ENCODE measurements around the gene TMED4. TPM values are rescaled to one million over a fixed set of nuclear protein-coding genes. Genes with fewer than 3 reads are reported as not detected.

The TMED4 gene
- total and polyA plus RNA-seq, 2 donors (not counting 1 experiment from before 2014, with no cell fraction given) = 84.1 to 102 TPM

- no peaks in the 10 kb centered on the region for H3K36me3 ChIP-seq (replicated peaks in 1 of 2; ENCODE audit: control extremely low read depth in 1 of 2, control insufficient read depth in 1 of 2, extremely low read depth in 1 of 2, insufficient read depth in 2 of 2, low read length in 1 of 2)
- Mint-ChIP-seq H3K27me3 (no peaks in the 10 kb centered on the region), H3K9me3 (ENCODE audit: insufficient read depth) (no peaks in the 10 kb centered on the region), H3K4me3 (no peak overlapping the region), H3K27ac (peak overlapping the region; percentile 81), H3K4me1 (peaks cover 65% of the 10 kb centered on the region)
- H2AFZ ChIP-seq (ENCODE audit: insufficient read depth, low read depth, low read length, poor library complexity, severe bottlenecking) = no peak overlapping the region
- H3K4me1 ChIP-seq (ENCODE audit: control insufficient read depth in 2 of 2, insufficient read depth in 2 of 2, low read length in 2 of 2) = peaks cover 34 to 40% of the 10 kb centered on the region in 2 donors
- TF ChIP-seq EZH2 (IDR thresholded peaks at IDR 0.05; ENCODE audit: borderline replicate concordance, insufficient read depth, low read depth, low read length, poor library complexity, severe bottlenecking) (no peak), CTCF (IDR thresholded peaks at IDR 0.05) (no peak)
- peaks cover 56% of the 10 kb centered on the region for H4K20me1 ChIP-seq (ENCODE audit: control insufficient read depth, insufficient read depth, low read length, poor library complexity, severe bottlenecking)
- H3K27ac ChIP-seq (ENCODE audit: low read length in 2 of 2) = peak overlapping the region in 1 of 2 donors; percentile 45
- H3K27me3 ChIP-seq (replicated peaks in 1 of 4; ENCODE audit: control extremely low read depth in 1 of 4, control insufficient read depth in 3 of 4, insufficient read depth in 4 of 4, low read length in 3 of 4) = no peaks in the 10 kb centered on the region
- no peak overlapping the region for H3K4me2 ChIP-seq (replicated peaks; ENCODE audit: low read depth, low read length, poor library complexity, severe bottlenecking)
- no peak overlapping the region for H3K9ac ChIP-seq (ENCODE audit: low read length)
- intact Hi-C loops (cut with micrococcal nuclease) = no loop called here
- ChIA-PET CTCF (no interaction called here), POLR2A (no interaction called here)
- 90% methylated on average over 2 of the region's 3 CpGs for WGBS (ENCODE audit: insufficient coverage)
- DNase-seq (no peak), ATAC-seq (ENCODE audit: low read depth) (no peak)
- peaks cover 91% of the 10 kb centered on the region for H3K79me2 ChIP-seq (ENCODE audit: control insufficient read depth, insufficient read depth, low read length)
- no peaks in the 10 kb centered on the region for H3K9me3 ChIP-seq (ENCODE audit: control extremely low read depth in 1 of 3, control insufficient read depth in 2 of 3, insufficient read depth in 1 of 3, low read length in 2 of 3)
- H3K4me3 ChIP-seq (ENCODE audit: control extremely low read depth in 1 of 5, extremely low read depth in 1 of 5, insufficient read depth in 1 of 5, low read depth in 2 of 5, low read length in 4 of 5) = no peak overlapping the region
These were observed 36.7 kb upstream of the TMED4 start for GRCh38 chr7:44618753-44619152.

- Histone ChIP-seq H4K20me1 (ENCODE audit: control insufficient read depth, insufficient read depth, low read length, poor library complexity, severe bottlenecking) (peaks cover 56% of the 10 kb centered on the region), H3K4me2 (replicated peaks; ENCODE audit: low read depth, low read length, poor library complexity, severe bottlenecking) (no peak overlapping the region), H3K27me3 (replicated peaks in 1 of 4; ENCODE audit: control extremely low read depth in 1 of 4, control insufficient read depth in 3 of 4, insufficient read depth in 4 of 4, low read length in 3 of 4) (no peaks in the 10 kb centered on the region), H3K36me3 (replicated peaks in 1 of 2; ENCODE audit: control extremely low read depth in 1 of 2, control insufficient read depth in 1 of 2, extremely low read depth in 1 of 2, insufficient read depth in 2 of 2, low read length in 1 of 2) (no peaks in the 10 kb centered on the region), H3K9me3 (ENCODE audit: control extremely low read depth in 1 of 3, control insufficient read depth in 2 of 3, insufficient read depth in 1 of 3, low read length in 2 of 3) (no peaks in the 10 kb centered on the region), H3K79me2 (ENCODE audit: control insufficient read depth, insufficient read depth, low read length) (peaks cover 91% of the 10 kb centered on the region), H3K4me1 (ENCODE audit: control insufficient read depth in 2 of 2, insufficient read depth in 2 of 2, low read length in 2 of 2) (peaks cover 33 to 35% of the 10 kb centered on the region in 2 donors), H2AFZ (ENCODE audit: insufficient read depth, low read depth, low read length, poor library complexity, severe bottlenecking) (no peak overlapping the region), H3K27ac (ENCODE audit: low read length in 2 of 2) (peak overlapping the region in 1 of 2 donors; percentile 45), H3K9ac (ENCODE audit: low read length) (no peak overlapping the region), H3K4me3 (ENCODE audit: control extremely low read depth in 1 of 5, extremely low read depth in 1 of 5, insufficient read depth in 1 of 5, low read depth in 2 of 5, low read length in 4 of 5) (no peak overlapping the region)
- Mint-ChIP-seq H3K27ac (peak overlapping the region; percentile 81), H3K9me3 (ENCODE audit: insufficient read depth) (no peaks in the 10 kb centered on the region), H3K4me3 (no peak overlapping the region), H3K4me1 (peaks cover 64% of the 10 kb centered on the region), H3K27me3 (no peaks in the 10 kb centered on the region)
- DNase-seq (no peak), ATAC-seq (ENCODE audit: low read depth) (no peak)
- TF ChIP-seq EZH2 (IDR thresholded peaks at IDR 0.05; ENCODE audit: borderline replicate concordance, insufficient read depth, low read depth, low read length, poor library complexity, severe bottlenecking) (no peak), CTCF (IDR thresholded peaks at IDR 0.05) (no peak)
- POLR2A ChIA-PET = no interaction called here
- CTCF ChIA-PET = no interaction called here
- no CpG with 5 or more reads among the region's 1 CpG for WGBS (ENCODE audit: insufficient coverage)
- intact Hi-C loops (cut with micrococcal nuclease) = no loop called here
These were observed 36.0 kb upstream of the TMED4 start for GRCh38 chr7:44618045-44618444.

Measured in B cell (primary cell).